OCI-LY3 (cell line): Measurements from ENCODE around the gene FMNL1.

Experiments used
- H2AFZ ChIP-seq: fragments of 200-600, 300-600 bp; shearing (Covaris generic); 2 replicates; pipeline ENCODE4 v1.6.0; 2014; ENCODE audit warnings: antibody characterized with exemption, low read depth, low read length
- H3K27ac ChIP-seq: fragments of 200-600, 300-600 bp; sonication (generic); 2 replicates; pipeline ENCODE4 v1.5.1; 2014; ENCODE audit warnings: mild to moderate bottlenecking, low read length, moderate library complexity, mixed read lengths
- H3K27me3 ChIP-seq: fragments of 200-600, 300-600 bp; sonication (generic); 2 replicates; pipeline ENCODE4 v1.6.1; 2014; ENCODE audit warnings: low read depth, low read length, mixed read lengths
- H3K36me3 ChIP-seq: fragments of 200-600, 300-600 bp; sonication (generic); replicated peaks from 2 replicates; pipeline ENCODE3; 2014; ENCODE audit warnings: low read depth, low read length, mixed read lengths
- H3K4me1 ChIP-seq: fragments of 300-600, 200-600 bp; sonication (generic); 2 replicates; pipeline ENCODE4 v1.6.1; 2014; ENCODE audit warnings: low read length, mixed read lengths
- H3K4me2 ChIP-seq: fragments of 200-600, 300-600 bp; sonication (generic); 2 replicates; pipeline ENCODE4 v1.6.1; 2014; ENCODE audit warnings: low read length, mixed read lengths
- H3K4me3 ChIP-seq: fragments of 300-600, 200-600 bp; sonication (generic); 2 replicates; pipeline ENCODE4 v1.5.1; 2014; ENCODE audit warnings: antibody characterized with exemption, mild to moderate bottlenecking, low read length, moderate library complexity
- H3K79me2 ChIP-seq: fragments of 300-600, 200-600 bp; shearing (Covaris generic); 2 replicates; pipeline ENCODE4 v1.6.1; 2014; ENCODE audit warnings: mild to moderate bottlenecking, low read length, mixed read lengths
- H3K9ac ChIP-seq: fragments of 300-600, 200-600 bp; shearing (Covaris generic); 2 replicates; pipeline ENCODE4 v1.6.0; 2014; ENCODE audit warnings: mild to moderate bottlenecking, low read length, moderate library complexity
- H3K9me3 ChIP-seq: fragments of 200-600, 300-600 bp; shearing (Covaris generic); 2 replicates; pipeline ENCODE4 v1.6.1; 2014; ENCODE audit warnings: low read length, mixed read lengths; ENCODE audit not compliant: insufficient read depth
- H4K20me1 ChIP-seq: fragments of 200-600, 300-600 bp; sonication (generic); 2 replicates; pipeline ENCODE4 v1.6.1; 2016; ENCODE audit warnings: low read length, mixed read lengths; ENCODE audit not compliant: insufficient read depth
- EZH2phosphoT487 ChIP-seq: fragments of 200-600 bp; shearing (Covaris generic); IDR thresholded peaks from 2 replicates; pipeline ENCODE4 v1.6.1; 2018; ENCODE audit warnings: antibody characterized with exemption, mixed run types, low read depth
- TF ChIP-seq, protein P1 (sequence below): fragments of 200-600, 300-600 bp; sonication (generic); IDR thresholded peaks from 2 replicates; pipeline ENCODE4 v1.5.1; 2014; ENCODE audit warnings: antibody characterized with exemption, low read length, low read depth

FMNL1 gene

DNA sequence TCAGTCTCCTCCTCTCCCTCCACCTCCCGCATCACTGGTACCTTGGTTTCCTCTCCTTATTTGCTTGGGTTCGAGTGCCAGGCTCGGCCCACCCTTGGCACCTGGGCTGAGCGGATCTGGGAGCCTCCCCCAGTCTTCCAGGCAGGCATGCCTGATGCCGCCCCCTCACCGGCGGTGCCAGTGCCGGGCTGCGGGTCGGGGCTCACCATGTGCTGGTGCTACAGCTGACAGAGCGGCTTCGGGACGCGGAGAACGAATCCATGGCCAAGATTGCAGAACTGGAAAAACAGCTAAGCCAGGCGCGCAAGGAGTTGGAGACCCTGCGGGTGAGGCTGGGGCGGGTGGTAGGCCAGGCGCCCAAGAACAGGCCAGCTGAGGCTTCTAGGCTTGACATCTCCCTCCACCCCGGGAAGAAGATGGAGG, 19.2 kb downstream of the FMNL1 start:
- H3K27ac ChIP-seq: no peak overlapping the region
- H3K9me3 ChIP-seq: no peaks in the 10 kb centered on the region
- H4K20me1 ChIP-seq: no peaks in the 10 kb centered on the region
- no peak for TF ChIP-seq EZH2phosphoT487
- TF ChIP-seq, protein P1, sequence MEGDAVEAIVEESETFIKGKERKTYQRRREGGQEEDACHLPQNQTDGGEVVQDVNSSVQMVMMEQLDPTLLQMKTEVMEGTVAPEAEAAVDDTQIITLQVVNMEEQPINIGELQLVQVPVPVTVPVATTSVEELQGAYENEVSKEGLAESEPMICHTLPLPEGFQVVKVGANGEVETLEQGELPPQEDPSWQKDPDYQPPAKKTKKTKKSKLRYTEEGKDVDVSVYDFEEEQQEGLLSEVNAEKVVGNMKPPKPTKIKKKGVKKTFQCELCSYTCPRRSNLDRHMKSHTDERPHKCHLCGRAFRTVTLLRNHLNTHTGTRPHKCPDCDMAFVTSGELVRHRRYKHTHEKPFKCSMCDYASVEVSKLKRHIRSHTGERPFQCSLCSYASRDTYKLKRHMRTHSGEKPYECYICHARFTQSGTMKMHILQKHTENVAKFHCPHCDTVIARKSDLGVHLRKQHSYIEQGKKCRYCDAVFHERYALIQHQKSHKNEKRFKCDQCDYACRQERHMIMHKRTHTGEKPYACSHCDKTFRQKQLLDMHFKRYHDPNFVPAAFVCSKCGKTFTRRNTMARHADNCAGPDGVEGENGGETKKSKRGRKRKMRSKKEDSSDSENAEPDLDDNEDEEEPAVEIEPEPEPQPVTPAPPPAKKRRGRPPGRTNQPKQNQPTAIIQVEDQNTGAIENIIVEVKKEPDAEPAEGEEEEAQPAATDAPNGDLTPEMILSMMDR: no peak
- no peaks in the 10 kb centered on the region for H3K4me1 ChIP-seq
- H3K27me3 ChIP-seq: no peaks in the 10 kb centered on the region
- no peak overlapping the region for H2AFZ ChIP-seq
- H3K4me3 ChIP-seq: no peak overlapping the region
- peaks cover 16% of the 10 kb centered on the region for H3K36me3 ChIP-seq
- no peak overlapping the region for H3K4me2 ChIP-seq
- H3K79me2 ChIP-seq: no peaks in the 10 kb centered on the region
- no peak overlapping the region for H3K9ac ChIP-seq

GRCh38 chr17:45241328-45242028, 19.8 kb downstream of the FMNL1 start:
- Histone ChIP-seq H3K27me3 (no peaks in the 10 kb centered on the region), H3K4me3 (no peak overlapping the region)

GRCh38 chr17:45242029-45242414, 20.3 kb downstream of the FMNL1 start:
- Histone ChIP-seq H2AFZ (no peak overlapping the region), H3K4me1 (peaks cover 7% of the 10 kb centered on the region; the same call in 1 of the 2 replicates), H3K79me2 (no peaks in the 10 kb centered on the region), H4K20me1 (no peaks in the 10 kb centered on the region), H3K9ac (no peak overlapping the region), H3K4me2 (no peak overlapping the region), H3K27ac (no peak overlapping the region), H3K9me3 (no peaks in the 10 kb centered on the region), H3K27me3 (no peaks in the 10 kb centered on the region), H3K4me3 (no peak overlapping the region), H3K36me3 (peaks cover 17% of the 10 kb centered on the region)
- no peak for TF ChIP-seq EZH2phosphoT487
- TF ChIP-seq, protein P1: no peak

More at GRCh38 chr17:45241328-45242028, 19.8 kb downstream of the FMNL1 start:
- Histone ChIP-seq H3K9ac (no peak overlapping the region), H3K4me2 (no peak overlapping the region), H2AFZ (no peak overlapping the region), H3K4me1 (peaks cover 1% of the 10 kb centered on the region; the same call in 1 of the 2 replicates), H3K79me2 (no peaks in the 10 kb centered on the region), H3K36me3 (peaks cover 15% of the 10 kb centered on the region), H3K27ac (no peak overlapping the region), H4K20me1 (no peaks in the 10 kb centered on the region), H3K9me3 (no peaks in the 10 kb centered on the region)
- TF ChIP-seq, protein P1: no peak

- H3K79me2 ChIP-seq: peaks cover 4% of the 10 kb centered on the region; the same call in 1 of the 2 replicates
- no peak overlapping the region for H2AFZ ChIP-seq
- H3K4me3 ChIP-seq: no peak overlapping the region
- H3K9me3 ChIP-seq: no peaks in the 10 kb centered on the region
- no peak overlapping the region for H3K9ac ChIP-seq
- no peak overlapping the region for H3K4me2 ChIP-seq
- TF ChIP-seq, protein P1: no peak
- TF ChIP-seq EZH2phosphoT487: no peak
- H3K36me3 ChIP-seq: peaks cover 7% of the 10 kb centered on the region
- H4K20me1 ChIP-seq: no peaks in the 10 kb centered on the region
- no peaks in the 10 kb centered on the region for H3K27me3 ChIP-seq
- no peak overlapping the region for H3K27ac ChIP-seq
- H3K4me1 ChIP-seq: peaks cover 12% of the 10 kb centered on the region; the same call in 1 of the 2 replicates
Observed at GRCh38 chr17:45243750-45244149, 22.1 kb downstream of the FMNL1 start.
